Erythroblast (primary cell): ENCODE measurements around the gene SLC50A1.

Experiments
- DNase-seq, 2 experiments: peaks; one replicate each; lab custom pipeline; 2025; lab: John Stamatoyannopoulos, UW
- GATA1 ChIP-seq: IDR thresholded peaks from 2 replicates; pipeline ENCODE4 v1.6.1; 2011; ENCODE audit warnings: low read depth, mild to moderate bottlenecking, control low read depth, low read length, moderate library complexity
- POLR2A ChIP-seq: IDR thresholded peaks from 2 replicates; pipeline ENCODE4 v1.6.1; 2011; ENCODE audit warnings: mild to moderate bottlenecking, low read length

SLC50A1 gene

GRCh38 chr1:155184835-155185782 lies 49.5 kb downstream of the SLC50A1 start:
- TF ChIP-seq GATA1 (no peak), POLR2A (no peak)
- DNase-seq = peak; percentile 44 to 50

DNA sequence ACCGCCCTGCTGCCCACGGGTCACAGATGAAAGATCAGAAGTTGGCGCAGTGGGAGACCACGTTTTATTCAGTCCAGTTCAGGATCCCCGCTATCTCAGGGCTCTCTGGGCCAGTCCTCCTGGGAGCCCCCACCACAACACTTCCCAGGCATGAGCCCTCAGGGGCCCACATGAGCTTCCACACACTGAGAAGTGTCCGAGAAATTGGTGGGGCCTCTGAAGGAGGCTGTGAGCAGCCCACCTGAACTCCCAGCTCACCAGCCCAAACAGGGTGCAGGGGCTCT lies 50.1 kb downstream of the SLC50A1 start:
- TF ChIP-seq GATA1 (no peak), POLR2A (no peak)
- DNase-seq = no peak

DNA sequence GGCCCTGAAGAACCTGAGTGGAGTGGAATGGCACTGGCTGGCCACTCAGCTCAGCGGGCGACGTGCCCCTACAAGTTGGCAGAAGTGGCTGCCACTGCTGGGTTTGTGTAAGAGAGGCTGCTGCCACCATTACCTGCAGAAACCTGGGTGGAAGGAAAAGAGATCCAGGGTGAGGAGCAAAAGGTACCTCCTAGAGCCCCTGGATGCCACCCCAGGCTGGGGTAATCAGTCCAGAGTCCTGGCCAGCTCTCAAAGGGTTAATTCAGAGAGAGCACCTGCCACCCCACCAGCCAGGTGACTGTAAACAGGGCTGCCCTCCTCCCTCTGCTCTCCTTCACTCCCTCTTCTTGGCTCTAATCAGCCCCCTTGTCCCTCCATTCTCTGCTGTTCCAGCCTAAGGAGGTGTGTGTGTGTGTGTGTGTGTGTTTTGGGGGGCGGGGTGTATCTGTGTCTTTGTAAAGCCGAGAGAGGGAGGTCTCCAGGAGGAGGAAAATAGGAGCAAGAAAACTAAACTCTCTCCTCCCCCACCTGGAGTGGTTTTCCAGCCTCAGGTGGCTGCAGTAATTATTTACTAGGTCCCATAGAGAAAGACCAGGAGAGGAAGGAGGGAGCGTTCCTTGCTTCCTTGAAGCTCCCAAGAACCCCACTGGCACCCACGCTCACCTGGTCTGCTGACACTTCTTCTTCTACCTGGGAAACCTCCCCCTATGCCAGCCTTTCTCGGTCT lies 50.6 kb downstream of the SLC50A1 start:
- no peak for DNase-seq

DNA sequence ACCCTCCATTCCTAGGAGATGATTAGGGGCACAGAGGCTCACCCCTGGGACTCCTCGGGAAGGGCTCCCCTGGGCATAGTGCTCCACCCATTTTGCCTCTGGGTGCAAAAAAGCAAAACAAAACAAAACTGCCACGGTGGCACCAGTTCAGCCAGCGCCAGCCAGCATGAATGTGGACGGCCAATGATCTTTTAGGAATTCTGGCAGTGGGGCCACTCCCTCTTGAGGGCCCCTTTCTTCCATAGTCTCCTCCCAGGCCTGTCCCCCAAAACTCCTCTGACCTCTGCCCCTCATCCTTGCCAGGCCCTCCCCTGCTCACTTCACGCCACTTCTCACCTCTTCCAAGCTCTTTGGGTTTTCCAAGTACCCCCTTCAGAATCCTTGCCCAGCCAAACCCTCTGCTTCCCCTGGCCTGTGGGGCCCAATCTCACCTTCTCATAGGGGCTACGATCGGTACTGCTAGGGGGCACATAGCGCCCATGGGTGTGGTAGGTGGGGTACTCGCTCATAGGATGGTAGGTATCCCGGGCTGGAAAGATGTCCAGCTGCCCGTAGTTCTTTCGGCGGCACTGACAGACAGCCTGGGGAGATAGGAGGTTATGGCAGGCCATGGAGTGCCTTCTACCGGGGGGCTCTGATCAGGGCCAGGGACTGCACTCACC lies 51.3 kb downstream of the SLC50A1 start:
- TF ChIP-seq GATA1 = no peak
- no peak for TF ChIP-seq POLR2A
- no peak for DNase-seq

More for the DNA sequence above, 50.6 kb downstream of the SLC50A1 start:
- no peak for TF ChIP-seq GATA1
- TF ChIP-seq POLR2A = no peak

- TF ChIP-seq GATA1 (no peak), POLR2A (no peak)
- DNase-seq = no peak
Measured at GRCh38 chr1:155187456-155187891, 51.8 kb downstream of the SLC50A1 start.

- TF ChIP-seq POLR2A (no peak), GATA1 (no peak)
- DNase-seq = no peak
Measured at GRCh38 chr1:155188268-155188667, 52.6 kb downstream of the SLC50A1 start.
